Measurements from ENCODE around the gene GRM3. TPM values are rescaled to one million over a fixed set of nuclear protein-coding genes. Genes with fewer than 3 reads are reported as not detected.

Gene GRM3
- total and polyA plus RNA-seq, 2 of the 13 experiments (the other 11 are each of a cell fraction or from before 2014, with no cell fraction given), result not detected

DNA sequence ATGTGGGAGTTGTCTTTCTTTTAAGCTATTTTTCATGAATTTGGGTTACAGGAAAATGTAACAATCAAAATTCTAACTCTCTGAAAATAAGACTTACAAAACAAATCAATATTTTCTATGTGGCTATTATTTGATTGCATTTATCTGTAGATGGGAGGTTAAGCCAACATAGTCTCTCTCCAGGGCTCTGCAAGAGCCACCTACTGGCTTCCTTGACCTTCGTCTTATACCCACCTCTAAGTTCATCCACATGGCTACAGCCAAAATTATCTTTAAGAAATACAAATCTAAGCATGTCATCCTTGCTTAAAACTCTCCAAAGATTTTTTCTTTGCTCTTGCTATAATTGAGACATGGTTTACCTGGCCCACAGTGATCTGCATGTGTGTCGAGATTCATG lies 14.2 kb downstream of the GRM3 start:
- ChIA-PET CTCF (ENCODE audit: low intra/inter-chr PET ratio, low total read pairs) (no interaction called here), POLR2A (no interaction called here)
- intact Hi-C loops (cut with micrococcal nuclease; ENCODE audit: unreplicated experiment) (no loop called here), in situ Hi-C loops (cut with HindIII; ENCODE audit: extremely low pct_ligation_motif_present, low pct_unique_long_range_greater_than_20kb) (no loop called here)
- DNase-seq (ENCODE audit: low spot score) (no peak), FAIRE-seq (no peak), ATAC-seq (no peak)
- WGBS (ENCODE audit: low lambda C conversion rate), result 2% methylated on average over 2 of the region's 2 CpGs
- Histone ChIP-seq H3K79me2 (ENCODE audit: insufficient read depth, low read length) (no peaks in the 10 kb centered on the region), H3K4me1 (ENCODE audit: insufficient read depth, low read length) (no peaks in the 10 kb centered on the region), H3K4me2 (ENCODE audit: low read depth, low read length) (no peak overlapping the region), H3K27ac (ENCODE audit: extremely low read length, insufficient read depth, low read length) (no peak overlapping the region), H3K9me3 (ENCODE audit: low read length) (no peaks in the 10 kb centered on the region), H3K4me3 (replicated peaks in 1 of 3; ENCODE audit: insufficient read depth in 1 of 3, low read depth in 2 of 3, low read length in 3 of 3) (no peak overlapping the region), H3K36me3 (replicated peaks in 1 of 2; ENCODE audit: control insufficient read depth in 1 of 2, insufficient read depth in 2 of 2, low read length in 2 of 2) (no peaks in the 10 kb centered on the region), H2AFZ (ENCODE audit: low read length) (no peak overlapping the region), H3K9ac (ENCODE audit: insufficient read depth, low read depth, low read length) (no peak overlapping the region), H4K20me1 (ENCODE audit: insufficient read depth, low read length) (no peaks in the 10 kb centered on the region), H3K27me3 (ENCODE audit: control insufficient read depth in 1 of 2, insufficient read depth in 2 of 2, low read length in 2 of 2) (no peaks in the 10 kb centered on the region; a peak in 1 of 5 replicates)
- BruUV-seq (replicated peaks), result no TSS peak
- TF ChIP-seq ARID4A (CRISPR knock-in tag; IDR thresholded peaks at IDR 0.05; ENCODE audit: borderline replicate concordance) (no peak), ZNF142 (CRISPR knock-in tag; IDR thresholded peaks at IDR 0.05) (no peak), DMTF1 (CRISPR knock-in tag; IDR thresholded peaks at IDR 0.05) (no peak), TOE1 (CRISPR knock-in tag; IDR thresholded peaks at IDR 0.05) (no peak)

Measured in HepG2 (cell line).